Ramos (cell line): Measurements from ENCODE around the gene SIKE1.
"Not testable (repeated sequence)": the region's sequence is repeated elsewhere in the genome, so short reads cannot be mapped to it uniquely, and the experiment has no call there.

Experiments used
- in situ Hi-C: fragments of 300-500 bp; cut with MboI; formaldehyde crosslinking; loops from one replicate; pipeline ENCODE4 v1.14.3; 2022; ENCODE audit warnings: low sequenced_read_pairs; ENCODE audit not compliant: unreplicated experiment

Gene SIKE1

GRCh38 chr1:114756009-114756892 lies 24.2 kb downstream of the SIKE1 start:
- in situ Hi-C loops, result no loop called here

GRCh38 chr1:114755006-114755931 lies 25.2 kb downstream of the SIKE1 start:
- in situ Hi-C loops, result no loop called here

GRCh38 chr1:114753702-114754101 lies 26.8 kb downstream of the SIKE1 start:
- in situ Hi-C loops, result not testable (repeated sequence)

- in situ Hi-C loops, result no loop called here
Measured at GRCh38 chr1:114753143-114753542, 27.3 kb downstream of the SIKE1 start.

GRCh38 chr1:114750780-114751179 lies 29.7 kb downstream of the SIKE1 start:
- in situ Hi-C loops, result no loop called here

GRCh38 chr1:114749835-114750234 lies 30.6 kb downstream of the SIKE1 start:
- in situ Hi-C loops, result no loop called here

- in situ Hi-C loops, result no loop called here
Measured at GRCh38 chr1:114746450-114747121, 33.9 kb downstream of the SIKE1 start.

GRCh38 chr1:114745291-114745690 lies 35.2 kb downstream of the SIKE1 start:
- in situ Hi-C loops, result no loop called here

GRCh38 chr1:114741963-114742746 lies 38.3 kb downstream of the SIKE1 start:
- in situ Hi-C loops, result no loop called here

- in situ Hi-C loops, result no loop called here
Measured at GRCh38 chr1:114740331-114740730, 40.2 kb downstream of the SIKE1 start.

- in situ Hi-C loops, result no loop called here
Measured at GRCh38 chr1:114737314-114737849, 43.1 kb downstream of the SIKE1 start.

- in situ Hi-C loops, result no loop called here
Measured at GRCh38 chr1:114735479-114735878, 45.0 kb downstream of the SIKE1 start.

- in situ Hi-C loops, result no loop called here
Measured at GRCh38 chr1:114729782-114730181, 50.7 kb downstream of the SIKE1 start.

GRCh38 chr1:114728553-114728952 lies 51.9 kb downstream of the SIKE1 start:
- in situ Hi-C loops, result no loop called here

- in situ Hi-C loops, result no loop called here
Measured at GRCh38 chr1:114725230-114725629, 55.3 kb downstream of the SIKE1 start.

- in situ Hi-C loops, result no loop called here
Measured at GRCh38 chr1:114723915-114724314, 56.6 kb downstream of the SIKE1 start.

GRCh38 chr1:114723457-114723856 lies 57.0 kb downstream of the SIKE1 start:
- in situ Hi-C loops, result no loop called here

- in situ Hi-C loops, result no loop called here
Measured at GRCh38 chr1:114720492-114720891, 60.0 kb downstream of the SIKE1 start.
